Globus pallidus (tissue), 1 donor: ENCODE results near the gene TMEM165.

Experiments used
- DNase-seq: peaks from one replicate; pipeline ENCODE4 v3.0.0-alpha.2; 2015; ENCODE audit warnings: low spot score

Gene TMEM165

DNA sequence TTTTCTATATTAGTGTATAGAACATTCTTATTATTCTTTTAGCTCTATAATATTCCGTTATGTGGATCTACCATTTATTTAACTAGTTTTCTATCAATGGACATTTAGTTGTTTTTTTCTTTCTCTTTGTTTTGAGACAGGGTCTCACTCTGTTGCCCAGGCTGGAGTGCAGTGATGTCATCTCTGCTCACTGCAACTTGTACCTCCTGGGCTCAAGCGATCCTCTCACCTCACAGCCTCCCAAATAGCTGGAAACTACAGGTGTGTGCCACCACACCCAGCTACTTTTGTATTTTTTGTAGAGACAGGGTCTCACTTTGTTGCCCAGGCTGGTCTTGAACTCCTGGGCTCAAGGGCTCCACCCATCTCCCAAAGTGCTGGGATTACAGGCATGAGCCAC, 10.8 kb downstream of the TMEM165 start:
- no peak for DNase-seq

DNA sequence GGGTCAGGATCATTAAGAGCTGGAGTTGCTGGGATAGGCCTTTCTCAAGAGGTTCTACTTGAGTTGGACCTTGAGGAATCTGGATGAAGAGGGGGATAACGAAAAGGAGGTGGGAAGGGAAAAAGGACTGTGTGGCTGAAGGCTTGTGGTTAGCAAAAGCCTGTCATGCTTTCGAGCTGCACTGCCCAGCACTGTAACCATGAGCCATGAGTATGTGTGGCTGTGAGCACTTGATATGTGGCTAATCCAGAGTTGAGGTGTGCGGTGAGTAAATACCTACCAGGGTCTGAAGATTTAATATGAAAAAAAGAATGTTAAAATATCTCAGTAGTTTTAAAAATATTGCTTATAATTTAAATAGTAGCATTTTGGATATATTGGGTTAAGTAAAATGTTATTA, 11.4 kb downstream of the TMEM165 start:
- DNase-seq = no peak

DNA sequence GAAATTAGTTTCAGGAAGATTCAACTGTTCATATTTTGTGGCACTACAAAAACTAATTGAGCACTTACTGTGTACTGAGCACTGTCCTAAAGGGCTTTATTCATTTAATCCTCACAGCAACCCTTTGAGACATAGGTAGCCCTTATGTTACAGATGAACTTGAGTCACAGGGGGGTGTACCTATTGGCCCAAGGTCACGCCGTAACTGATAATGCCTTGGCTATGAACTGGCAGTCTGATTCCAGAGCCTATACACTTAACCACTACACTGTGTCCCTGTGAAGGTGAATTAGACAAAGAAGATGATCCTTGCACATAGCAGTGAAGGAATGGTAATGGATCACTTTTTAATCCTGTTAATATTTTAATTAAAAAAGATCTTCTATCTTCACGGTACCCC, 12.0 kb downstream of the TMEM165 start:
- DNase-seq = no peak

- DNase-seq = peak; percentile 58
Measured at GRCh38 chr4:55409468-55410171, 13.9 kb downstream of the TMEM165 start.

- no peak for DNase-seq
Measured at GRCh38 chr4:55410431-55410830, 14.7 kb downstream of the TMEM165 start.

DNA sequence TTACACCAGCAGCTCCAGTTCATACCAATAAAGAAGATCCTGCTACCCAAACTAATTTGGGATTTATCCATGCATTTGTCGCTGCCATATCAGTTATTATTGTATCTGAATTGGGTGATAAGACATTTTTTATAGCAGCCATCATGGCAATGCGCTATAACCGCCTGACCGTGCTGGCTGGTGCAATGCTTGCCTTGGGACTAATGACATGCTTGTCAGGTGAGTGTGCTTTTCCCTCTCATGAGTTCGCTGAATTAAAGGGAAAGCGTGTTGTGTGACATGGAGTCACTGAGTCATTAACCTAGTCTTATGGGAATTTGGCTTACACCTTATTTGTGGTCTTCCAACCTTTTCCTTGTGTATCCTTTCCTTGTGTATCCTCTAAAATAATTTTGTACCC, 15.9 kb downstream of the TMEM165 start:
- no peak for DNase-seq

DNA sequence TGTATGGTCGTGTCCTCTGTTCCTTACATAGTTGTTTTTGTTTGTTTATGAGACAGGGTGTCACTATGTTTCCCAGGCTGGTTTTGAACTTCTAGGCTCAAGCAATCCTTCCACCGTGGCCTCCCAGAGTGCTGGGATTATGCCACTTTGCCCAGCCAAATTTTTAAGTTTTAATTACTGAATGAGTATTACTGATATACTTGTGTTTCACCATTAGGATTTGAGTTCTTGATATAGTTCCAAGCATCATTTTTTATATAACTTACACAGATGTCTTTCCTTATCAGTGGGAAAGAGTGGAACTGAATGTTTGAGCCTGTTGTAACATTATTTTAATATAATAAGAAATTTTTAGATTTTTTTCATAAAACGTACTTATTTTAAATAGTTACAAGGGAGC, 20.4 kb downstream of the TMEM165 start:
- no peak for DNase-seq

DNA sequence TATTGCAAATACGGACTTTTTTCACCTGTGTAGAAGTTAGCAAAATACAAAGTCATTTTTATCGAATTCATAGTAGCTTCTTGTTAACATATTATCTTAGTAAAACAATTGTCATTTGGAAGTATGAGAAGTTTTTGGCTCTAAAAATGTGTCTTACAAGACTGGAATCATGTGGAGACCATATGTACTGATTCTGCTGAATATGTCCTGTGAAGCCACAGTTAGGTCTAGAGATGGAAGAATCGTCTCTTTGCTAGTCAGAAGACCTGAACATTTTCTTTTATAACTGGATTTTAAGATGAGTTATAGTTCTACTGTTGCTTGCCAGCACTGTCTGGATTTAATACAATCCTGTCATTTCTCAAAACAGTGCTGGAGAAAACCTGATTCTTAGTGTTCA, 29.0 kb downstream of the TMEM165 start:
- DNase-seq = no peak

DNA sequence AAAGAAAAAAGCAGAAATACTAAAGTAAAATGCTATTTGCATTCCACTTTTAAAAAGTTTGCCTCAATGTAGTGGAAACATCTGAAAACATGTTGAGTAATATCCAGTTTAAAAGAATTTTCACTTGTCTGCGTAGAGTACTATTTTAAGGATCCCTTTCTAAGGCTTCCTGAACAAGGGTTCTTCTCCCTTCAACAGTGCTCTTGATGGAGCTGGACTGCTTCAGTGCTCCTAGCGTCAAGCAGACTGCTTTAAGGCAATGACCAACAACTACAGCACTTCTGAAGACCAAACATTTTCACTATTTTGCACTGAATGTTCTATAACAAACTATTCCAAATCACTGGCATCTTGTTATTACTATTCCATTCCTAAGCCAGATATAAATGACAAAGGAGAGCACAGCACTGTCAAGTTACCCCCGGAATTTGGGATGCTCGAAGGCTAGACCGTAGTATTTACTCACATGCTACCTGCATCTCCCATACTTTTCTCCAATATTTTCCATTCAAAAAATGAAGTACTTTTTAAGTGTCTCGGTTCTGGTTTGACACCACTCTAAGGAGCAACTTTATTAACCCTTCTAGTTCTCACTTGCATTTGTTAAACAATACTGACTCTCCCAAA, 36.1 kb downstream of the TMEM165 start:
- DNase-seq = no peak

GRCh38 chr4:55435141-55435841, 39.5 kb downstream of the TMEM165 start:
- DNase-seq = no peak

- no peak for DNase-seq
Measured at GRCh38 chr4:55437356-55437796, 41.6 kb downstream of the TMEM165 start.

DNA sequence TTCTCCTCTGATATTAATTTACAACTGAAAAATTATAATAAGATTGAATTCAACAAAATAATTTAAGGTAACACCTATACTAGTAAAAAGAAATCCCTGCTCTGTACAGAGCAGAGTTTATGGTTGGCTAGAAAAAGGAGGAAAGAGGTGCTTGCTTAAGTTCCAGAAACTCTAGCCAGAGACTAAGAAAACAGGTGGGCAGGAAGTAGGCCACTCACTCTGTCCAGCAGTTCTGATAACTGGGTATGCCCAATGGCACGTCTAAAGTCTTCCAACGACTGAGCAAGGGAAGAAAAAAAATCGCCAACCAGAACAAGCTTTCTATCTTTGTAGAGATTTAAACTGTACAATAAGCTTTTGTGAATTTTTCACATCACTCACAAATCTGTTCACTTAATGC, 42.1 kb downstream of the TMEM165 start:
- no peak for DNase-seq

DNA sequence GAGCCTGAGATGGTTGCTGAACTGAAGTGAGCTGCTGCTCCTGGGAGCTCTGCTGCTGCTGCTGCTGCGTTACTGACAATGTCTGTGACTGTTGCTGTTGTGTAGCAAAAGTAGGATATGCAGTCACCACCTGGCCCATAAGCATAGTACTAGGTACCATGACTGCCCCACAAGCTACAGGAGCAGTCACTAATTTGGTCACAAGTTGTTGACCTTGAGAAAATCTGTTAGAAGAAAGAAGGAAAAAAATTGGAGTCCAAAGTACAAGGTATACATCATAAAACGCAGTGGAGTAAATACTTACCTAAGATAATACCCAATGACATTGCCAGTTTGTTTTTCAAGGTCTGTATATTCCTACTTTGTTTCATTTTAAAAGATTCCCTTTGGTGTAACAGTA, 42.6 kb downstream of the TMEM165 start:
- DNase-seq = no peak

- no peak for DNase-seq
Measured at GRCh38 chr4:55439023-55439422, 43.3 kb downstream of the TMEM165 start.

GRCh38 chr4:55440786-55441185, 45.0 kb downstream of the TMEM165 start:
- no peak for DNase-seq

GRCh38 chr4:55442541-55442940, 46.8 kb downstream of the TMEM165 start:
- no peak for DNase-seq

DNA sequence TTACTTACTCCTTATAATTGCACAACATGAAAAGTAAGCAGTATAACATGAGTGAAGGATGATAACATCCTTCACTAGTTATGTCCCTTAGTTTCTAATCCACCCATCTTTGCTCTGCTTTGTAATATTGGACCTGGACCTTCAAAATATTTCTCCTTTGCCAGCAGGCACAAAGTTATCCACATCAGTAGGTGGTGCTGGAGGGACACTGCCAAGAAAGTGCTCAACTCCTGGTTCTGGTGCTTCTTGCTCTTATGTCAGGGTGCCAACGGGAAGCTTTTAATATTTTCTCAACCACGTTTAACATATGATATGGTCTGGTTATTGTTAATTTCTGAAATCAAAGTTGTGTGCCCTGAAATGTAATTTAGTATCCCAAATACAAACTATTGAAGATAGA, 49.1 kb downstream of the TMEM165 start:
- DNase-seq = no peak

GRCh38 chr4:55445921-55446577, 50.3 kb downstream of the TMEM165 start:
- no peak for DNase-seq

GRCh38 chr4:55446578-55446922, 50.8 kb downstream of the TMEM165 start:
- no peak for DNase-seq

- DNase-seq = no peak
Measured at GRCh38 chr4:55447108-55447708, 51.5 kb downstream of the TMEM165 start.

DNA sequence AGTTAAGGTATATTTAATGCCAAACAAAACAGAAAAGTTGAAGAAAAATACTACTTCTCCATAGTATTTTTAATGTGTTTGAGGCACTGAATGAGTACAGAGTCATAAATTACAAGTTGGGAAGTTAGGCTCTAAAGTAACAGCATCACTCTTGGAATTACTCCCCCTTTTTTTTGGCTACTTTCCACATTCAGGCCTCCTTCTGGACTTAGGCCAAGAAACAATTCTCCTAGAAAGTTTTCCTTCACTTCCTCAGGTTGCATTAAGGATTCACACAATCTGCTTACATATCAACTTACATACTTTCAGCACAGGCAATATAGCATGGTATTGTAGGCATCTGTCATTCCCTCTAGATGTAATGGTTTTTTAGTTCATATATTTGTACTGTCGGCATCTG, 52.1 kb downstream of the TMEM165 start:
- DNase-seq = no peak

DNA sequence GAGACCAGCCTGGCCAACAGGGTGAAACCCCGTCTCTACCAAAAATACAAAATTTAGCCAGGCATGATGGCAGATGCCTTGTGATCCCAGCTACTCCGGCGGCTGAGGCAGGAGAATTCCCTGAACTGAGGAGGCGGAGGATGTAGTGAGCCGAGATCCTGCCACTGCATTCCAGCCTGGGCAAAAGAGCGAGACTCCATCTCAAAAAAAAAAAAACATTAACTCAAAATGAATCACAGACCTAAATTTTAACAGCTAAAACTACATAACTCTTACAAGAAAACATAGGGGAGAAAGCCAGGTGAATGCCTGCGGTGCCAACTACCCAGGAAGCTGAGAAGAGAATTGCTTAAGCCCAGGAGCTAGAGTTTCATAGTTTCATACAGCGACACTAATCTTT, 54.8 kb downstream of the TMEM165 start:
- no peak for DNase-seq

DNA sequence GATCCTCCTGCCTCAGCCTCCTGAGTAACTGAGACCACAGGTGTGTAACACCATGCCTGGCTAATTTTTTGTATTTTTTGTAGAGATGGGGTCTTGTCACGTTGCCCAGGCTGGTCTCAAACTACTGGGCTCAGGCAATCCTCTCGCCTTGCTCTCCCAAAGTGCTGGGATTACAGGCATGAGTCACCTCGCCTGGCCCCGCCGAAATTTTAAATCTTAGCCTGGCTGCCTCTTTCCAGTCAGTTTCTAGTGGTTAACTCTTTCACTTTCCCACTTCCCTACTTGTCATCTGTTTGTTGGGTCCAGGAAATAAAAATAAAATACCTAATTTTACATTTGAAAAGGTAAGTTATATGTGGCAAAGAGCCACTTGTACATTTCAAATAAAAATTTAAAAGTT, 62.4 kb downstream of the TMEM165 start:
- DNase-seq = no peak
